K562 (cell line): ENCODE results near the gene HLA-DOA. TPM values are rescaled to one million over a fixed set of nuclear protein-coding genes. Genes with fewer than 3 reads are reported as not detected.
A peak's percentile ranks its signal among the peaks of the same experiment; 100 is the strongest.

ENCODE experiments used
- ARNT ChIP-seq, 2 experiments: fragments of 450-650 bp; IDR thresholded peaks; 2 replicates each; pipeline ENCODE4 v1.6.1; 2016; ENCODE audit warnings: mild to moderate bottlenecking in 1 of 2
- CBFB ChIP-seq: sonication (generic); formaldehyde crosslinking; IDR thresholded peaks from 2 replicates; pipeline ENCODE4 v1.4.0; 2020; ENCODE audit warnings: mild to moderate bottlenecking, missing genetic modification reagents
- CCNT2 ChIP-seq: IDR thresholded peaks from 2 replicates; pipeline ENCODE4 v1.6.1; 2011; ENCODE audit warnings: borderline replicate concordance, low read depth, mild to moderate bottlenecking, moderate library complexity, mixed read lengths, low read length; ENCODE audit not compliant: insufficient read length; ENCODE audit errors: extremely low read depth
- FOXA3 ChIP-seq, 2 experiments: fragments of 450-650 bp in 1 of 2; sonication (generic) in 1 of 2; formaldehyde crosslinking; IDR thresholded peaks in 1 of 2; conservative IDR thresholded peaks in 1 of 2; 2 replicates each; pipeline versions ENCODE4 v1.4.0 to v1.8.0; 2020 to 2022; ENCODE audit warnings: mild to moderate bottlenecking in 2 of 2, missing genetic modification reagents in 1 of 2
- HDAC1 ChIP-seq, 2 experiments: fragments of 450-650 bp; IDR thresholded peaks; 2 replicates each; pipeline ENCODE4 v1.6.1; 2016 to 2017; ENCODE audit warnings: inconsistent platforms in 1 of 2, mild to moderate bottlenecking in 1 of 2, moderate library complexity in 1 of 2
- HDAC6 ChIP-seq: IDR thresholded peaks from 2 replicates; pipeline ENCODE4 v1.6.1; 2012; ENCODE audit warnings: low read depth, mild to moderate bottlenecking, control low read depth, inconsistent platforms, low read length, moderate library complexity
- HNRNPL ChIP-seq: fragments of 200-400 bp; formaldehyde crosslinking; IDR thresholded peaks from 2 replicates; pipeline ENCODE4 v1.6.1; 2017; ENCODE audit warnings: low read depth, mild to moderate bottlenecking, low read length
- KDM5B ChIP-seq: fragments of 200-600 bp; sonication (generic); IDR thresholded peaks from 2 replicates; pipeline ENCODE4 v1.6.1; 2012; ENCODE audit warnings: low read depth, mild to moderate bottlenecking, moderate library complexity, low read length, control low read depth, inconsistent platforms; ENCODE audit not compliant: insufficient replicate concordance
- KHSRP ChIP-seq: fragments of 450-650 bp; IDR thresholded peaks from 2 replicates; pipeline ENCODE4 v1.6.1; 2017
- LARP7 ChIP-seq: fragments of 450-650 bp; IDR thresholded peaks from 2 replicates; pipeline ENCODE4 v1.6.1; 2016
- MAFK ChIP-seq: IDR thresholded peaks from 2 replicates; pipeline ENCODE4 v1.6.1; 2011; ENCODE audit warnings: low read length, improper control_type of control experiment
- NBN ChIP-seq: fragments of 450-650 bp; IDR thresholded peaks from 2 replicates; pipeline ENCODE4 v1.6.1; 2016; ENCODE audit warnings: low read depth, mild to moderate bottlenecking
- PML ChIP-seq: IDR thresholded peaks from 2 replicates; pipeline ENCODE4 v1.6.1; 2012; ENCODE audit warnings: low read length, inconsistent platforms
- POLR2A ChIP-seq: fragments of 450-650 bp; conservative IDR thresholded peaks from 2 replicates; pipeline ENCODE4 v1.6.1; 2016
- PRPF4 ChIP-seq: fragments of 200-400 bp; formaldehyde crosslinking; IDR thresholded peaks from one replicate; pipeline ENCODE4 v1.6.1; 2017; ENCODE audit warnings: low read length, low read depth, mild to moderate bottlenecking; ENCODE audit not compliant: insufficient read depth, poor library complexity, severe bottlenecking
- SMARCC2 ChIP-seq: fragments of 450-650 bp; IDR thresholded peaks from 2 replicates; pipeline ENCODE4 v1.6.1; 2017; ENCODE audit warnings: antibody characterized with exemption, moderate library complexity, mild to moderate bottlenecking, low read depth
- XRCC5 ChIP-seq: fragments of 200-400 bp; formaldehyde crosslinking; IDR thresholded peaks from 2 replicates; pipeline ENCODE4 v1.6.1; 2017; ENCODE audit warnings: low read depth, mild to moderate bottlenecking, low read length
- ZFX ChIP-seq: sonication (generic); formaldehyde crosslinking; IDR thresholded peaks from 2 replicates; pipeline ENCODE4 v1.8.0; 2022; ENCODE audit warnings: mild to moderate bottlenecking, missing genetic modification reagents, moderate library complexity
- ZNF76 ChIP-seq: fragments of 250-450 bp; sonication (Bioruptor Pico); IDR thresholded peaks from 2 replicates; pipeline ENCODE4 v1.4.0; 2020; ENCODE audit warnings: mild to moderate bottlenecking, moderate library complexity, borderline replicate concordance
- ZNF764 ChIP-seq: fragments of 250-450 bp; sonication (Bioruptor Pico); IDR thresholded peaks from 2 replicates; pipeline ENCODE4 v1.4.0; 2020; ENCODE audit warnings: low read depth, mild to moderate bottlenecking, moderate library complexity
- ZNF79 ChIP-seq: fragments of 250-450 bp; sonication (Bioruptor Pico); IDR thresholded peaks from 2 replicates; pipeline ENCODE4 v1.4.0; 2020; ENCODE audit warnings: low read depth, mild to moderate bottlenecking, moderate library complexity
- polyA plus RNA-seq, 8 experiments: library from polyadenylated mRNA; depleted of rRNA in 4 of 8; stranded (reverse) in 5 of 8; unstranded in 3 of 8; fragments of >200 nt; fragmentation: Nextera tagmentation in 2 of 8; fragmentation: Illumina TruSeq in 1 of 8; extraction: Ambion mirVana in 2 of 8; extraction: Trizol in 1 of 8; gene quantifications; 2 replicates each; pipeline versions ENCODE4 v1.2.1 to v1.2.3, GENCODE V29; 2011 to 2014; ENCODE audit warnings: inconsistent platforms in 1 of 8, missing spikeins in 1 of 8
- total RNA-seq, 7 experiments: library from RNA; depleted of rRNA in 6 of 7; stranded (reverse); fragments of >200 nt in 6 of 7; fragmentation: Illumina TruSeq in 2 of 7; extraction: Trizol in 2 of 7; gene quantifications; 2 replicates each; pipeline versions ENCODE4 v1.2.1 to v1.2.3, GENCODE V29; 2011 to 2021; ENCODE audit warnings: low replicate concordance in 1 of 7
- TF ChIP-seq, protein P1 (sequence below): fragments of 450-650 bp; formaldehyde crosslinking; conservative IDR thresholded peaks from 2 replicates; pipeline ENCODE4 v1.4.0; 2022; ENCODE audit warnings: mild to moderate bottlenecking, missing genetic modification characterization
- TF ChIP-seq, protein P2 (sequence below): fragments of 250-450 bp; sonication (Bioruptor Pico); IDR thresholded peaks from 2 replicates; pipeline ENCODE4 v1.5.0; 2021
- TF ChIP-seq, protein P3 (sequence below): fragments of 450-650 bp; IDR thresholded peaks from 2 replicates; pipeline ENCODE4 v1.6.1; 2016; ENCODE audit warnings: low read depth, mild to moderate bottlenecking, moderate library complexity

HLA-DOA gene
- total and polyA plus RNA-seq, 9 of the 15 experiments (the other 6 are each of a cell fraction or from before 2014, with no cell fraction given), result 0.07 TPM; not detected in 8

DNA sequence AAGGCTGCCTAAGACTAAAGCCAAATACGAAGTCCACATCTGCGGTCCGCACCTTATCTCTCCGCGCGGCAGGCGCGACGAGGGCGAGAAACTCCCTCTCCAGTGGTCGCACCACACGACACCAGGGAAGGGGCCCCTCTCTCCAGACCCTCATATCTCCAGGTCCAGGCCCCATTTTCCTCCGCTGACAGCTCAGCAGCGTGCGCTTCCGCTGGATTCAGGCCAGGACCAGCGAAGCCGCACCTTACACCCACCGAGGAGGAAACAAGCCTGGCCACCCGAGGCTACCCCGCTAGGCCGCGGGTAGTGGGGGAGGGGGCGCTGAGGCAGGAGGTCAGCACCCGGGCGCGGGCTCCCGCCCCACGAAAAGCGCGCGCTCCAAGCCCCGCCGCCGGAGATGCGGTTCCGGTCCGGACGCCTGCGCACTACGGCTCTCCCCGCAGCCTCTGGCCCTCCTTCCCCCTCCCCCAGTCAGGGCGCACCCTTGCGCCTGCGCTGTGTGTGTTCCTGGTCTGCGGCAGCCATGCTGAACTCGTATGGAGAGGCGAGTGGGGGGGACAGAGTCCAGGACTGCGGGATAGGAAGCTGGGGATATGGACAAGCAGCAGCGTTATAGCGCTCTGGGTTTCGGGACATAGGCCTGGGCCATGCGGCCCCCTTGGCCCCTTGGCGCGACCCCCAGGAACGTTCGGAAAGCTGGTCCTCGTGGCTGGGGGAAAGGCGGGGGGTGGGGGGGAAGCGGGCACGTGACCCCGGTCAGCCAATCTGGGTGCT is 41.1 kb downstream of the HLA-DOA start, which contains the start of gene BRD2 (continued):
- TF ChIP-seq, protein P1, sequence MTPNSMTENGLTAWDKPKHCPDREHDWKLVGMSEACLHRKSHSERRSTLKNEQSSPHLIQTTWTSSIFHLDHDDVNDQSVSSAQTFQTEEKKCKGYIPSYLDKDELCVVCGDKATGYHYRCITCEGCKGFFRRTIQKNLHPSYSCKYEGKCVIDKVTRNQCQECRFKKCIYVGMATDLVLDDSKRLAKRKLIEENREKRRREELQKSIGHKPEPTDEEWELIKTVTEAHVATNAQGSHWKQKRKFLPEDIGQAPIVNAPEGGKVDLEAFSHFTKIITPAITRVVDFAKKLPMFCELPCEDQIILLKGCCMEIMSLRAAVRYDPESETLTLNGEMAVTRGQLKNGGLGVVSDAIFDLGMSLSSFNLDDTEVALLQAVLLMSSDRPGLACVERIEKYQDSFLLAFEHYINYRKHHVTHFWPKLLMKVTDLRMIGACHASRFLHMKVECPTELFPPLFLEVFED (CRISPR knock-in tag), result peak; percentile 62; the same call in 1 of the 2 replicates
- no peak for TF ChIP-seq ZNF764 (CRISPR knock-in tag)
- peak in 1 of 2 experiments; percentile 55; a peak in 1 of 4 replicates for TF ChIP-seq FOXA3 (CRISPR knock-in tag; conservative IDR thresholded peaks at IDR 0.05 in 1 of 2, IDR thresholded peaks at IDR 0.05 in 1 of 2)
- peak; percentile 94 for TF ChIP-seq CCNT2
- peak; percentile 69 for TF ChIP-seq CBFB (CRISPR knock-in tag)
- no peak for TF ChIP-seq MAFK
- no peak for TF ChIP-seq HNRNPL
- TF ChIP-seq KHSRP, result no peak
- TF ChIP-seq LARP7, result no peak
- peak; percentile 85; the same call in 1 of the 2 replicates for TF ChIP-seq NBN
- TF ChIP-seq PRPF4, result peak; percentile 86
- TF ChIP-seq KDM5B, result no peak
- peak in 1 of 2 experiments; percentile 75; a peak in 2 of 4 replicates for TF ChIP-seq HDAC1 (IDR thresholded peaks at IDR 0.05)
- TF ChIP-seq ZFX, result peak; percentile 100
- no peak for TF ChIP-seq XRCC5
- no peak for TF ChIP-seq ZNF79 (CRISPR knock-in tag)
- TF ChIP-seq ARNT (IDR thresholded peaks at IDR 0.05), result peak in 1 of 2 experiments; percentile 13; a peak in 1 of 4 replicates
- peak; percentile 42; the same call in 1 of the 2 replicates for TF ChIP-seq PML
- no peak for TF ChIP-seq HDAC6
- TF ChIP-seq ZNF76 (CRISPR knock-in tag), result 0 out of 2 replicates have a peak, but pooled peaks have one; percentile 48
- TF ChIP-seq, protein P2, sequence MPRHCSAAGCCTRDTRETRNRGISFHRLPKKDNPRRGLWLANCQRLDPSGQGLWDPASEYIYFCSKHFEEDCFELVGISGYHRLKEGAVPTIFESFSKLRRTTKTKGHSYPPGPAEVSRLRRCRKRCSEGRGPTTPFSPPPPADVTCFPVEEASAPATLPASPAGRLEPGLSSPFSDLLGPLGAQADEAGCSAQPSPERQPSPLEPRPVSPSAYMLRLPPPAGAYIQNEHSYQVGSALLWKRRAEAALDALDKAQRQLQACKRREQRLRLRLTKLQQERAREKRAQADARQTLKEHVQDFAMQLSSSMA (CRISPR knock-in tag), result 0 out of 2 replicates have a peak, but pooled peaks have one; percentile 34
- TF ChIP-seq SMARCC2, result peak; percentile 38; the same call in 1 of the 2 replicates
- TF ChIP-seq POLR2A, result peak; percentile 82
- TF ChIP-seq, protein P3, sequence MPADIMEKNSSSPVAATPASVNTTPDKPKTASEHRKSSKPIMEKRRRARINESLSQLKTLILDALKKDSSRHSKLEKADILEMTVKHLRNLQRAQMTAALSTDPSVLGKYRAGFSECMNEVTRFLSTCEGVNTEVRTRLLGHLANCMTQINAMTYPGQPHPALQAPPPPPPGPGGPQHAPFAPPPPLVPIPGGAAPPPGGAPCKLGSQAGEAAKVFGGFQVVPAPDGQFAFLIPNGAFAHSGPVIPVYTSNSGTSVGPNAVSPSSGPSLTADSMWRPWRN, result peak; percentile 55; the same call in 1 of the 2 replicates
